Type B pancreatic cell (in vitro differentiated cells): ENCODE data around the gene SHISA6. TPM values are rescaled to one million over a fixed set of nuclear protein-coding genes. Genes with fewer than 3 reads are reported as not detected.

Source experiments
- DNase-seq: peaks from one replicate; pipeline ENCODE4 v3.0.0; 2021; ENCODE audit warnings: mixed read lengths; ENCODE audit not compliant: unreplicated experiment; ENCODE audit errors: extremely low spot score
- H3K27ac Mint-ChIP-seq: 2 replicates; pipeline ENCODE4 v1.8.0; 2021; ENCODE audit warnings: mild to moderate bottlenecking, mixed read lengths
- H3K27me3 Mint-ChIP-seq: 2 replicates; pipeline ENCODE4 v1.8.0; 2021; ENCODE audit warnings: mixed read lengths
- H3K36me3 Mint-ChIP-seq: 2 replicates; pipeline ENCODE4 v1.8.0; 2021; ENCODE audit warnings: mixed read lengths
- H3K4me1 Mint-ChIP-seq: one replicate; pipeline ENCODE4 v1.8.0; 2021; ENCODE audit warnings: mixed read lengths; ENCODE audit not compliant: unreplicated experiment
- H3K4me3 Mint-ChIP-seq: 2 replicates; pipeline ENCODE4 v1.8.0; 2021; ENCODE audit warnings: mild to moderate bottlenecking, mixed read lengths
- H3K9me3 Mint-ChIP-seq: 2 replicates; pipeline ENCODE4 v1.8.0; 2021; ENCODE audit warnings: mixed read lengths
- total RNA-seq: library from RNA; stranded (reverse); gene quantifications from 2 replicates; pipeline ENCODE4 v1.2.1, GENCODE V29; 2021; ENCODE audit warnings: low replicate concordance
- TF ChIP-seq, protein P1 (sequence below): fragments of 200-600 bp; sonication (generic); conservative IDR thresholded peaks from 2 replicates; pipeline ENCODE4 v1.5.0; 2021; ENCODE audit warnings: antibody characterized with exemption, mild to moderate bottlenecking

SHISA6 gene
- total RNA-seq, 1 donor from 2014 or later, result 5.0 TPM

DNA sequence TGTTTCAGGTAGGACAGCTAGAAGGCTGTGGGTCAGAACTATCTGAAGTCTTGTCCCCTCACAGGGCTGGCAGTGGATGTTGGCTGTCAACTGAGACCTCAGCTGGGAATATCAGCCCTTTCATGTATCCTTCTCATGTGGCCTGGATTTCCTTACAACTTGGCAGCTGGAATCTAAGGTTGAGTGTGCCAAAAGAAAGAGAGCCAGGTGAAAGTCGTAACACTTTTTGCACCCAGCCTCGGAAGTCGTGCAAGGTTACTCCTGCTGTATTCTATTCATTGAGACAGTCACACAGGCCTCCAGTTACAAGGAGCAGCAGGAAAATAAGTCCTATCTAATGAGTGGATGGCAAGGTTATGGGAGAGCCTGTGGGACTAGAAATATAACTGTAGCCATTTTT is 304.7 kb downstream of the SHISA6 start:
- DNase-seq, result no peak

DNA sequence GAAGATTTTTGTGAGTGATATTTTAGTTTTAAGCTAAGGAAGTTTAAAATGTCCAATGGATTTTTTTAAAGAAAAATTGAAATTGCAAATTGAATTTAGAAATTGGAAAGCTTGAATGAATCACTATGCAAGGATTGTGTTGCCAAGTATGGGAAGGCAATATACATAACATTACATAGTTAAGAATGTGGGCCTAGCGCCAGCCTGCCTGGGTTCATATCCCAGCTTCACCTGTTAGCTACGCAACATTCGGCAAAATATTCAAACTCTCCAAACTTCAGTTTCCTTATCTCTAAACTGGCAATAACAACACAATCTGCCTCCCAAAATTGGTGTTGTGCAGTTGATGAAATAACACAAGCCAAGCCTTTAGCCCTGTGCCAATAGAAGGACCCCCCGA is 306.8 kb downstream of the SHISA6 start:
- TF ChIP-seq, protein P1, sequence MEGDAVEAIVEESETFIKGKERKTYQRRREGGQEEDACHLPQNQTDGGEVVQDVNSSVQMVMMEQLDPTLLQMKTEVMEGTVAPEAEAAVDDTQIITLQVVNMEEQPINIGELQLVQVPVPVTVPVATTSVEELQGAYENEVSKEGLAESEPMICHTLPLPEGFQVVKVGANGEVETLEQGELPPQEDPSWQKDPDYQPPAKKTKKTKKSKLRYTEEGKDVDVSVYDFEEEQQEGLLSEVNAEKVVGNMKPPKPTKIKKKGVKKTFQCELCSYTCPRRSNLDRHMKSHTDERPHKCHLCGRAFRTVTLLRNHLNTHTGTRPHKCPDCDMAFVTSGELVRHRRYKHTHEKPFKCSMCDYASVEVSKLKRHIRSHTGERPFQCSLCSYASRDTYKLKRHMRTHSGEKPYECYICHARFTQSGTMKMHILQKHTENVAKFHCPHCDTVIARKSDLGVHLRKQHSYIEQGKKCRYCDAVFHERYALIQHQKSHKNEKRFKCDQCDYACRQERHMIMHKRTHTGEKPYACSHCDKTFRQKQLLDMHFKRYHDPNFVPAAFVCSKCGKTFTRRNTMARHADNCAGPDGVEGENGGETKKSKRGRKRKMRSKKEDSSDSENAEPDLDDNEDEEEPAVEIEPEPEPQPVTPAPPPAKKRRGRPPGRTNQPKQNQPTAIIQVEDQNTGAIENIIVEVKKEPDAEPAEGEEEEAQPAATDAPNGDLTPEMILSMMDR, result no peak
- H3K4me1 Mint-ChIP-seq, result no peaks in the 10 kb centered on the region
- no peak for DNase-seq
- no peak overlapping the region for H3K4me3 Mint-ChIP-seq
- no peak overlapping the region for H3K27ac Mint-ChIP-seq
- no peaks in the 10 kb centered on the region for H3K9me3 Mint-ChIP-seq
- peaks cover 10% of the 10 kb centered on the region for H3K27me3 Mint-ChIP-seq
- no peaks in the 10 kb centered on the region for H3K36me3 Mint-ChIP-seq

More for the DNA sequence above, 304.7 kb downstream of the SHISA6 start:
- H3K27me3 Mint-ChIP-seq, result peaks cover 2% of the 10 kb centered on the region
- H3K27ac Mint-ChIP-seq, result no peak overlapping the region
- H3K4me3 Mint-ChIP-seq, result no peak overlapping the region
- H3K9me3 Mint-ChIP-seq, result no peaks in the 10 kb centered on the region
- TF ChIP-seq, protein P1, result no peak
- H3K4me1 Mint-ChIP-seq, result no peaks in the 10 kb centered on the region
- no peaks in the 10 kb centered on the region for H3K36me3 Mint-ChIP-seq

DNA sequence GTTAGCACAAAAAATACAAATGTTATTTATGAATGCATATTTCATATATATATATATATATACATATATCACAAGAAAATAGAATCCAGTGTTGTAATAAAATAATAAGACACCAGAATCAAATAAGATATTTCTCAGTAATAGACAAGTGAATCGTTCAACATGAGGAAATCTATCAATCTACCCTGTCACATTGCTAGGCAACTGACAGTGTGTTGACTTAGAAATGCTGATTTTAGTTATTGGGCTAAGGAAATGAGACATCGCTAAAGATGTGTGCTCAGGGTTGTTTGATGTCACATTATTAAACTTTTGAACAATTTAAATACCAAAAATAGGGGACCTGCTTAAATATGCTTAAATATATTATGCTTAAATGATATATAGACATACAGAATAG is 307.4 kb downstream of the SHISA6 start:
- Mint-ChIP-seq H3K4me3 (no peak overlapping the region), H3K27me3 (peaks cover 13% of the 10 kb centered on the region), H3K4me1 (no peaks in the 10 kb centered on the region), H3K27ac (no peak overlapping the region), H3K36me3 (no peaks in the 10 kb centered on the region), H3K9me3 (no peaks in the 10 kb centered on the region)
- TF ChIP-seq, protein P1, result no peak
- DNase-seq, result no peak

DNA sequence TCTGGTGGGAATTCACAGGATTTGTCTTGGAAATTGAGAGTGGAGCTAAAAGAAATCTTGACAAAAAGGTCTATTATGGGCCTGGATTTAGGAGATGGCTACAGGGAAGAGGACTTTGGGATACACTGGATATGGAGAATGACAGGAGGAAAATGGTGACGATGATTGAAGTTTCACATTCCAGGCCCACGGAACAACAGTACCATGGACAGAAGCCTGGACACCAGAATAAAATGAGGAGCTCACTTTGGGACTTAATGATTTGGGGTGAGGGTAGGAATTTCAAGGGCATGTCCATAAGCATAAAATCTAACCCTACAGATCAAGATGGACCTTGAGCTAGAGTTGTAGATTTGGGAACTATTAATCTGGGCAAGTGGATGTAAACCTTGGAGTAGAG is 309.4 kb downstream of the SHISA6 start:
- H3K36me3 Mint-ChIP-seq, result no peaks in the 10 kb centered on the region
- no peak overlapping the region for H3K4me3 Mint-ChIP-seq

DNA sequence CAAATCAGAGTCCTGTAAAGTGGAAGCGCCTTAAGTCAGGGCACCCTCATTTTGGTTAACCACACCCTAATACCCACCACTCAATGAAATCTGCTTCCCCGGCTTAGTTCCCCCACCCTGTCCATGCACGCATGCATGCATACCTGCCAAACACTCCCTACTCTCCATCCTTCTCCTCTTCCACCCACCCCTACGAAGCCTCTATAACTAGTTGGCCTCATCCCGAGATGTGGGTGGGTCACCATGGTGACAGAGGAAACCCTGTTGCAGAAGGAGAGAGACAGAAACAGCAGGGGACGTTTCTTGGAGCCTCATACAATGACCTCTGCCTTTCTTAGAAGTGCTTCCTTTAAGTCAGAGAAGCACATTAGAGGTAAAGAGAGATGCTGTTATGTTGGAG is 310.4 kb downstream of the SHISA6 start:
- H3K36me3 Mint-ChIP-seq, result no peaks in the 10 kb centered on the region
- no peak overlapping the region for H3K27ac Mint-ChIP-seq
- no peak for DNase-seq
- TF ChIP-seq, protein P1, result no peak
- no peak overlapping the region for H3K4me3 Mint-ChIP-seq
- H3K9me3 Mint-ChIP-seq, result no peaks in the 10 kb centered on the region
- H3K27me3 Mint-ChIP-seq, result peaks cover 23% of the 10 kb centered on the region
- no peaks in the 10 kb centered on the region for H3K4me1 Mint-ChIP-seq

More for the DNA sequence above, 309.4 kb downstream of the SHISA6 start:
- Mint-ChIP-seq H3K4me1 (no peaks in the 10 kb centered on the region), H3K9me3 (no peaks in the 10 kb centered on the region), H3K27me3 (peaks cover 23% of the 10 kb centered on the region), H3K27ac (no peak overlapping the region)
- DNase-seq, result no peak
- TF ChIP-seq, protein P1, result no peak

DNA sequence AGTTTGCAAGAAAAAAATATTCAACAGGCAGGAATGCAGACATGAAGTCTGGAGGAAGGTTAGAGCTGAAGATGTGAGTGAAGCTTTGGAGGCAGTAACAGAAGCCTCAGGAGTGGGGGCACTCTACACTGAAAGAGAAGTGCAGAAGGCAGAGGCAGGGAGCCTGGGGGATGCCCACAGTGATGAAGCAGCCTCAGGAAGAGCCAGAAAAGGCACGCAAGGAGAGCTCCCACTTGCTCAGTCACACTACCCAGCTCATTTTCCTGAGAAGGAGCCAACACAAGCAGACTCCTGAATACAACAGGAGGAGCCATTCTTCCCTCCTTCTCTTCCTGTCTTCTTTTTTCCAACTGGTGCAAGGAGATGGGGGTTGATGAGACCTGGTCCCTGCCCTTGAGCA is 312.1 kb downstream of the SHISA6 start:
- Mint-ChIP-seq H3K9me3 (no peaks in the 10 kb centered on the region), H3K4me3 (no peak overlapping the region), H3K36me3 (no peaks in the 10 kb centered on the region), H3K27ac (no peak overlapping the region), H3K27me3 (peaks cover 23% of the 10 kb centered on the region), H3K4me1 (no peaks in the 10 kb centered on the region)
- DNase-seq, result no peak
- TF ChIP-seq, protein P1, result no peak
